Measurements from ENCODE around the gene FOXF1.
A peak's percentile ranks its signal among the peaks of the same experiment; 100 is the strongest.

The FOXF1 gene

GRCh38 chr16:86517652-86518258, 7.4 kb downstream of the FOXF1 start:
- DNase-seq: peak; percentile 68

GRCh38 chr16:86519007-86519648, 8.8 kb downstream of the FOXF1 start:
- DNase-seq: no peak

GRCh38 chr16:86519649-86520316, 9.5 kb downstream of the FOXF1 start:
- peak; percentile 81 for DNase-seq

- no peak for DNase-seq
Measured at GRCh38 chr16:86520317-86521210, 10.2 kb downstream of the FOXF1 start.

GRCh38 chr16:86521236-86522197, 11.2 kb downstream of the FOXF1 start:
- no peak for DNase-seq

- no peak for DNase-seq
Measured at GRCh38 chr16:86522634-86523033, 12.3 kb downstream of the FOXF1 start.

- DNase-seq: no peak
Measured at GRCh38 chr16:86523166-86523740, 12.9 kb downstream of the FOXF1 start.

- DNase-seq: no peak
Measured at GRCh38 chr16:86524029-86524428, 13.7 kb downstream of the FOXF1 start.

- no peak for DNase-seq
Measured at GRCh38 chr16:86525696-86526095, 15.4 kb downstream of the FOXF1 start.

GRCh38 chr16:86527366-86527765, 17.0 kb downstream of the FOXF1 start:
- DNase-seq: no peak

GRCh38 chr16:86528061-86528929, 18.0 kb downstream of the FOXF1 start:
- no peak for DNase-seq

GRCh38 chr16:86529160-86529559, 18.8 kb downstream of the FOXF1 start:
- DNase-seq: no peak

GRCh38 chr16:86530251-86531190, 20.2 kb downstream of the FOXF1 start:
- DNase-seq: no peak

- DNase-seq: no peak
Measured at GRCh38 chr16:86531191-86531545, 20.8 kb downstream of the FOXF1 start.

GRCh38 chr16:86531641-86532525, 21.6 kb downstream of the FOXF1 start:
- DNase-seq: no peak

GRCh38 chr16:86532526-86532815, 22.1 kb downstream of the FOXF1 start:
- DNase-seq: no peak

GRCh38 chr16:86533076-86533475, 22.7 kb downstream of the FOXF1 start:
- DNase-seq: no peak

- no peak for DNase-seq
Measured at GRCh38 chr16:86533767-86534351, 23.5 kb downstream of the FOXF1 start.
